ENCODE data around the gene GTPBP6. TPM values are rescaled to one million over a fixed set of nuclear protein-coding genes. Genes with fewer than 3 reads are reported as not detected.

Gene GTPBP6
- total RNA-seq, 5 donors from 2014 or later (not counting 1 experiment from before 2014, with no cell fraction given), result 58.8 to 112 (median 111) TPM

- Histone ChIP-seq H3K4me1 (ENCODE audit: control insufficient read depth in 1 of 2, extremely low read depth in 1 of 2, insufficient read depth in 2 of 2, low read length in 2 of 2) (peaks cover 0 to 4% of the 10 kb centered on the region in 2 experiments), H3K4me3 (ENCODE audit: control insufficient read depth in 1 of 2, extremely low read depth in 1 of 2, low read length in 1 of 2) (no peak overlapping the region), H3K27me3 (replicated peaks in 1 of 2; ENCODE audit: control insufficient read depth in 2 of 2, extremely low read depth in 1 of 2, insufficient read depth in 2 of 2, low read length in 1 of 2) (peaks cover 0 to 3% of the 10 kb centered on the region in 2 experiments), H3K27ac (ENCODE audit: low read length) (no peak overlapping the region), H3K36me3 (ENCODE audit: control insufficient read depth in 2 of 2, extremely low read depth in 1 of 2, insufficient read depth in 1 of 2, low read length in 1 of 2) (peaks cover 12 to 13% of the 10 kb centered on the region in 2 donors), H3K9me3 (no peaks in the 10 kb centered on the region)
- Mint-ChIP-seq H3K9me3 (no peaks in the 10 kb centered on the region), H3K4me3 (no peak overlapping the region), H3K27ac (no peak overlapping the region), H3K36me3 (peaks cover 31% of the 10 kb centered on the region), H3K4me1 (no peaks in the 10 kb centered on the region), H3K27me3 (no peaks in the 10 kb centered on the region)
- POLR2A ChIA-PET, result no interaction called here
- CTCF ChIA-PET, result no interaction called here
- ATAC-seq (replicated peaks in 1 of 4) (no peak), DNase-seq (no peak)
- WGBS (ENCODE audit: insufficient coverage), result 88% methylated on average over 32 of the region's 38 CpGs
Observed at GRCh38 chrX:337331-337831, 18.8 kb upstream of the GTPBP6 start.

GRCh38 chrX:336227-336626 is 17.6 kb upstream of the GTPBP6 start:
- no peak overlapping the region for H3K4me3 ChIP-seq (ENCODE audit: control insufficient read depth in 1 of 2, extremely low read depth in 1 of 2, low read length in 1 of 2)
- POLR2A ChIA-PET, result no interaction called here
- ATAC-seq (replicated peaks in 1 of 4) (no peak), DNase-seq (no peak)
- Mint-ChIP-seq H3K4me1 (peaks cover 0 to 3% (median 0%) of the 10 kb centered on the region in 3 donors), H3K27ac (no peak overlapping the region), H3K9me3 (no peaks in the 10 kb centered on the region), H3K4me3 (no peak overlapping the region), H3K36me3 (peaks cover 29% of the 10 kb centered on the region), H3K27me3 (no peaks in the 10 kb centered on the region)
- peaks cover 0 to 7% of the 10 kb centered on the region in 2 experiments for H3K4me1 ChIP-seq (ENCODE audit: control insufficient read depth in 1 of 2, extremely low read depth in 1 of 2, insufficient read depth in 2 of 2, low read length in 2 of 2)
- CTCF ChIA-PET, result no interaction called here
- peaks cover 0 to 15% of the 10 kb centered on the region in 2 experiments for H3K27me3 ChIP-seq (replicated peaks in 1 of 2; ENCODE audit: control insufficient read depth in 2 of 2, extremely low read depth in 1 of 2, insufficient read depth in 2 of 2, low read length in 1 of 2)
- H3K27ac ChIP-seq (ENCODE audit: low read length), result no peak overlapping the region
- peaks cover 12 to 13% of the 10 kb centered on the region in 2 donors for H3K36me3 ChIP-seq (ENCODE audit: control insufficient read depth in 2 of 2, extremely low read depth in 1 of 2, insufficient read depth in 1 of 2, low read length in 1 of 2)
- H3K9me3 ChIP-seq, result no peaks in the 10 kb centered on the region
- 91% methylated on average over 15 of the region's 21 CpGs for WGBS (ENCODE audit: insufficient coverage)

GRCh38 chrX:335758-336155 is 17.2 kb upstream of the GTPBP6 start:
- Mint-ChIP-seq H3K27ac (no peak overlapping the region), H3K9me3 (no peaks in the 10 kb centered on the region), H3K36me3 (peaks cover 29% of the 10 kb centered on the region), H3K27me3 (no peaks in the 10 kb centered on the region), H3K4me1 (peaks cover 0 to 3% (median 0%) of the 10 kb centered on the region in 3 donors), H3K4me3 (no peak overlapping the region)
- DNase-seq, result no peak
- POLR2A ChIA-PET, result no interaction called here
- CTCF ChIA-PET, result no interaction called here
- 96% methylated on average over 7 of the region's 17 CpGs for WGBS (ENCODE audit: insufficient coverage)
- Histone ChIP-seq H3K9me3 (no peaks in the 10 kb centered on the region), H3K36me3 (ENCODE audit: control insufficient read depth in 2 of 2, extremely low read depth in 1 of 2, insufficient read depth in 1 of 2, low read length in 1 of 2) (peaks cover 12 to 13% of the 10 kb centered on the region in 2 donors), H3K4me3 (ENCODE audit: control insufficient read depth in 1 of 2, extremely low read depth in 1 of 2, low read length in 1 of 2) (no peak overlapping the region), H3K4me1 (ENCODE audit: control insufficient read depth in 1 of 2, extremely low read depth in 1 of 2, insufficient read depth in 2 of 2, low read length in 2 of 2) (peaks cover 0 to 12% of the 10 kb centered on the region in 2 experiments), H3K27me3 (replicated peaks in 1 of 2; ENCODE audit: control insufficient read depth in 2 of 2, extremely low read depth in 1 of 2, insufficient read depth in 2 of 2, low read length in 1 of 2) (peaks cover 0 to 19% of the 10 kb centered on the region in 2 experiments), H3K27ac (ENCODE audit: low read length) (no peak overlapping the region)
- no peak for ATAC-seq (replicated peaks in 1 of 4)

- H3K27ac ChIP-seq (ENCODE audit: low read length), result no peak overlapping the region
- Mint-ChIP-seq H3K27me3 (no peaks in the 10 kb centered on the region), H3K9me3 (no peaks in the 10 kb centered on the region), H3K4me1 (peaks cover 0 to 3% (median 0%) of the 10 kb centered on the region in 3 donors), H3K27ac (no peak overlapping the region), H3K36me3 (peaks cover 29% of the 10 kb centered on the region), H3K4me3 (no peak overlapping the region)
- ChIA-PET CTCF (no interaction called here), POLR2A (no interaction called here)
- H3K9me3 ChIP-seq, result no peaks in the 10 kb centered on the region
- H3K4me1 ChIP-seq (ENCODE audit: control insufficient read depth in 1 of 2, extremely low read depth in 1 of 2, insufficient read depth in 2 of 2, low read length in 2 of 2), result peaks cover 0 to 17% of the 10 kb centered on the region in 2 experiments
- WGBS (ENCODE audit: insufficient coverage), result 95% methylated on average over 46 of the region's 47 CpGs
- H3K4me3 ChIP-seq (ENCODE audit: control insufficient read depth in 1 of 2, extremely low read depth in 1 of 2, low read length in 1 of 2), result no peak overlapping the region
- no peak for ATAC-seq (replicated peaks in 1 of 4)
- peaks cover 0 to 25% of the 10 kb centered on the region in 2 experiments for H3K27me3 ChIP-seq (replicated peaks in 1 of 2; ENCODE audit: control insufficient read depth in 2 of 2, extremely low read depth in 1 of 2, insufficient read depth in 2 of 2, low read length in 1 of 2)
- no peak for DNase-seq
- peaks cover 12 to 13% of the 10 kb centered on the region in 2 donors for H3K36me3 ChIP-seq (ENCODE audit: control insufficient read depth in 2 of 2, extremely low read depth in 1 of 2, insufficient read depth in 1 of 2, low read length in 1 of 2)
Observed at GRCh38 chrX:334971-335757, 16.6 kb upstream of the GTPBP6 start.

- H3K9me3 Mint-ChIP-seq, result no peaks in the 10 kb centered on the region
- no peak overlapping the region for H3K27ac ChIP-seq (ENCODE audit: low read length)
- CTCF ChIA-PET, result no interaction called here
- H3K27me3 ChIP-seq (replicated peaks in 1 of 2; ENCODE audit: control insufficient read depth in 2 of 2, extremely low read depth in 1 of 2, insufficient read depth in 2 of 2, low read length in 1 of 2), result peaks cover 0 to 31% of the 10 kb centered on the region in 2 experiments
- H3K36me3 ChIP-seq (ENCODE audit: control insufficient read depth in 2 of 2, extremely low read depth in 1 of 2, insufficient read depth in 1 of 2, low read length in 1 of 2), result peaks cover 12 to 13% of the 10 kb centered on the region in 2 donors
- no peaks in the 10 kb centered on the region for H3K9me3 ChIP-seq
- H3K4me1 Mint-ChIP-seq, result peaks cover 0 to 3% (median 0%) of the 10 kb centered on the region in 3 donors
- WGBS (ENCODE audit: insufficient coverage), result 94% methylated on average over 50 of the region's 53 CpGs
- H3K4me3 Mint-ChIP-seq, result no peak overlapping the region
- no peak overlapping the region for H3K27ac Mint-ChIP-seq
- peaks cover 0 to under 1% of the 10 kb centered on the region in 2 donors for H3K27me3 Mint-ChIP-seq
- H3K36me3 Mint-ChIP-seq, result peaks cover 29% of the 10 kb centered on the region
- ATAC-seq (replicated peaks in 1 of 4), result no peak
- POLR2A ChIA-PET, result no interaction called here
- peaks cover 0 to 17% of the 10 kb centered on the region in 2 experiments for H3K4me1 ChIP-seq (ENCODE audit: control insufficient read depth in 1 of 2, extremely low read depth in 1 of 2, insufficient read depth in 2 of 2, low read length in 2 of 2)
- no peak overlapping the region for H3K4me3 ChIP-seq (ENCODE audit: control insufficient read depth in 1 of 2, extremely low read depth in 1 of 2, low read length in 1 of 2)
- DNase-seq, result no peak
Observed at GRCh38 chrX:334331-334891, 15.8 kb upstream of the GTPBP6 start.

- H3K9me3 ChIP-seq, result no peaks in the 10 kb centered on the region
- peaks cover 27% of the 10 kb centered on the region for H3K36me3 Mint-ChIP-seq
- peaks cover 0 to 32% of the 10 kb centered on the region in 2 experiments for H3K27me3 ChIP-seq (replicated peaks in 1 of 2; ENCODE audit: control insufficient read depth in 2 of 2, extremely low read depth in 1 of 2, insufficient read depth in 2 of 2, low read length in 1 of 2)
- peaks cover 11 to 12% of the 10 kb centered on the region in 2 donors for H3K36me3 ChIP-seq (ENCODE audit: control insufficient read depth in 2 of 2, extremely low read depth in 1 of 2, insufficient read depth in 1 of 2, low read length in 1 of 2)
- H3K27ac ChIP-seq (ENCODE audit: low read length), result no peak overlapping the region
- H3K4me1 Mint-ChIP-seq, result peaks cover 0 to 3% (median 0%) of the 10 kb centered on the region in 3 donors
- peaks cover 0 to 17% of the 10 kb centered on the region in 2 experiments for H3K4me1 ChIP-seq (ENCODE audit: control insufficient read depth in 1 of 2, extremely low read depth in 1 of 2, insufficient read depth in 2 of 2, low read length in 2 of 2)
- ATAC-seq (replicated peaks in 1 of 4) (no peak), DNase-seq (no peak)
- no peak overlapping the region for H3K4me3 ChIP-seq (ENCODE audit: control insufficient read depth in 1 of 2, extremely low read depth in 1 of 2, low read length in 1 of 2)
- POLR2A ChIA-PET, result no interaction called here
- 95% methylated on average over 38 of the region's 51 CpGs for WGBS (ENCODE audit: insufficient coverage)
- H3K9me3 Mint-ChIP-seq, result no peaks in the 10 kb centered on the region
- CTCF ChIA-PET, result no interaction called here
- no peak overlapping the region for H3K27ac Mint-ChIP-seq
- H3K27me3 Mint-ChIP-seq, result peaks cover 0 to 2% of the 10 kb centered on the region in 2 donors
- no peak overlapping the region for H3K4me3 Mint-ChIP-seq
Observed at GRCh38 chrX:333611-334311, 15.2 kb upstream of the GTPBP6 start.

All from T-cell (primary cell).